ENCODE measurements around the gene ZNF664.

Gene ZNF664

DNA sequence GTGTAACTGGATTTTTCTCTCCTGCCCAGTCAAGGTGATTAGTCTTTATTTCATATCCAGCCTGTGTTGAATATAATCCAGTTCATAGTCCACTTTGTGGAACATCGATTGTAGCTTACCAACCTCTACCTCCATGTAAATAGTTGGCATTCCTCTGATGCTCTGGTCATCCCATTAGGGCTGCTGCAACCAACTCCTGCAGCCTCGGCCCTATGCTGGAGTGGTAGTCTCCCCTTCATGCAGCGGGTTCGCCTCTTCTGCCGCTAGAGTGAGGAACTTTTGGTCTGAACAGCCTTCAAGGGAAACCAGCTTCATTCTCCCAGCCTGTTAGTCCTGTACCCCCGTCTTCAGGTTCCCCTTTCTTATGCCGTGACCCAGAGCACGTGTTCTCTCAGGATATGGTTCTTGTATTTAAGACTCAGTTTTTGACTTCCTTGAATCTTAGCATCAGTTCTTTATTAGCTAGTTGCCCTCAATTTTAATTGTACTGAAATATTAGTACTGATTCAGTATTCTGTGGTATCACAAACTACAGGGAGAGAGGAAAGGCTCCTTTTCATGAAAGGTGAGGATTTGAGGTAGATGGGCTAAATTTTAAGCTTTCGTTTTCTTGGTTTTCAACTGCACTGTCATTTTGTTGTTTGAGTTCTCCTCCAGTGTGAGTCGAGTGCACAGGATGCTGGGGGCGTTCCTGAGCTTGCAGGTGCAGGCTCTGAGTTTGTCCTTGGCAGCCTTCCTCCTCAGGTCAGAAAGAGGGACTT lies 33.2 kb downstream of the ZNF664 start:
- peak; percentile 30 for DNase-seq (ENCODE audit: low read depth)
- H3K4me3 ChIP-seq (ENCODE audit: low read depth, low read length): no peak overlapping the region
- TF ChIP-seq, protein P1, sequence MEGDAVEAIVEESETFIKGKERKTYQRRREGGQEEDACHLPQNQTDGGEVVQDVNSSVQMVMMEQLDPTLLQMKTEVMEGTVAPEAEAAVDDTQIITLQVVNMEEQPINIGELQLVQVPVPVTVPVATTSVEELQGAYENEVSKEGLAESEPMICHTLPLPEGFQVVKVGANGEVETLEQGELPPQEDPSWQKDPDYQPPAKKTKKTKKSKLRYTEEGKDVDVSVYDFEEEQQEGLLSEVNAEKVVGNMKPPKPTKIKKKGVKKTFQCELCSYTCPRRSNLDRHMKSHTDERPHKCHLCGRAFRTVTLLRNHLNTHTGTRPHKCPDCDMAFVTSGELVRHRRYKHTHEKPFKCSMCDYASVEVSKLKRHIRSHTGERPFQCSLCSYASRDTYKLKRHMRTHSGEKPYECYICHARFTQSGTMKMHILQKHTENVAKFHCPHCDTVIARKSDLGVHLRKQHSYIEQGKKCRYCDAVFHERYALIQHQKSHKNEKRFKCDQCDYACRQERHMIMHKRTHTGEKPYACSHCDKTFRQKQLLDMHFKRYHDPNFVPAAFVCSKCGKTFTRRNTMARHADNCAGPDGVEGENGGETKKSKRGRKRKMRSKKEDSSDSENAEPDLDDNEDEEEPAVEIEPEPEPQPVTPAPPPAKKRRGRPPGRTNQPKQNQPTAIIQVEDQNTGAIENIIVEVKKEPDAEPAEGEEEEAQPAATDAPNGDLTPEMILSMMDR (IDR thresholded peaks at IDR 0.05; ENCODE audit: low read depth, low read length, missing control alignments): no peak

DNA sequence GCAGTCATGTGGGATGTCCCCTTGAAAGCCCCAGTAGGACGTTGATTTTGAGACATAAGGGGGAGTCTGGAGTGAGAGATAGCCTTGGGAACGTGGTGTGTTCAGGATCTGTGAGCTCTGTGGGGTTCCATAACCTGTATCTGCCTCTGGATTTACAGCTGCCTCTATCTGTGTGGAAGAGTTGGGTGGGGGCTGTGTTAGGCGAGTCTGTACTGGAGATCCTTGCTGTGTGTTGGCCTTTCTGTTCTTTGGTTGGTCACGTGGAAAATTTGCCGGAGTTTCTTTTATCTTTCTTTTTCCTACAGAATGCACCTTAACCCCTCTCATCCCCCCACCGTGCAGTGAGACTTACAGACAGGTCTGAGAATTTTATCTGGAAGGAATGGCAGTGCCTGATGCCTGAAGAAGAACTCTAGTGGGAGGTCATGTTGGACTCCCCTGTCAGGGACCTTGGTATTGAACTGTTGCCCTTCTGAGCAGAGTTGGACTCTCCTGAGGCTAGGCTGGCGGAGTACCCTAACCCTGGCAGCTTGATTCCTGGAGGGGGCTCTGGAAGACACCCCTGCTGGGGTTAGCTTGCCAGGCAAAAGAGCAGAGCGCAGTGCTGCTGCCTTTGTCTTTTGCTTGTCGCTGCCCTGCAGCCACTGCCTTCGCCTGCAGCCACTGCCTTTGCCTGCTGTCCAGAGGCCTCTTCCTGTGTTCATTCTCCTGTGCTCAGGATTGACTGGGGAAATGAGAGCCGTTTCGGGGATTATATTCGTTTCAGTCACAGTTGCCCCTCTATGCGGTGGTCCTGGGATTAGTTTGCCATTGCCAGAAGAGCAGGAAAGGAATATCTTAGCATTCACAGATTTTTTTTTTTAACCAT lies 34.1 kb downstream of the ZNF664 start:
- TF ChIP-seq, protein P1 (IDR thresholded peaks at IDR 0.05; ENCODE audit: low read depth, low read length, missing control alignments): no peak
- DNase-seq (ENCODE audit: low read depth): no peak
- H3K4me3 ChIP-seq (ENCODE audit: low read depth, low read length): no peak overlapping the region

DNA sequence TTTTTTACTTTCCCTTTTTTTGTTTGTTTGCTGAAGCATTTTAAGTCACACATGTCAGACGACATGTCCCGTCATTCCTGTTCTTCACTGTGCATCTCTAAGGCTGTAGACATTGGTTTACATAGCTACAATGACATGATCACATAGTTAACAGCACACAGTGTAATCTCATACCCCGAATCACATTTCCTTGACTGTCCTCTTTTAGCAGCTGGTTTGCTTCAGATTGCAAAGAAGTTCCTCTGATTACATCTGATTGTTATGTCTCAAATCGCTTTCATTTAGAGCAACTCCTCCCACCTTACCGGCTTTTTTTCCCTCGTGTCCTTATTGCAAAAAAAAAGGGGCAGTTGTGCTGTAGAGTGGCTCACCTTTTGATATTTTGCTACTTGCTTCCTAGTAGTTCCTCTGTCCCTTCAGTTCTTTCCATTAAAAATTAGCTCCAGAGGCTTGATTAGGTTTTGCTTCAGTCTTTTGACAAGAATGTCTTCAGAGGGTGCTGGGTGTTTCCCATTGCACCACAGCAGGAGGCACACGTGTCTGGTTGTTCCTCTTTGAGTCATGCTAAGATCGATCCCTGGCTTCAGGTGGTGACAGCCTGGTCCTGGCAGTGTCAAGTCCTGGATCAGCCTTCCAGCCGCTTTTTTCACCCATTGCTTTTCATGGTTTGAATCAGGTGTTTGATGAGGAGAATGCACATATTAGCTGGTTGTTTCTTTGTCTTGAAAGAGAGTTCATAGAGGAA lies 35.0 kb downstream of the ZNF664 start:
- TF ChIP-seq, protein P1 (IDR thresholded peaks at IDR 0.05; ENCODE audit: low read depth, low read length, missing control alignments): no peak
- no peak overlapping the region for H3K4me3 ChIP-seq (ENCODE audit: low read depth, low read length)
- no peak for DNase-seq (ENCODE audit: low read depth)

DNA sequence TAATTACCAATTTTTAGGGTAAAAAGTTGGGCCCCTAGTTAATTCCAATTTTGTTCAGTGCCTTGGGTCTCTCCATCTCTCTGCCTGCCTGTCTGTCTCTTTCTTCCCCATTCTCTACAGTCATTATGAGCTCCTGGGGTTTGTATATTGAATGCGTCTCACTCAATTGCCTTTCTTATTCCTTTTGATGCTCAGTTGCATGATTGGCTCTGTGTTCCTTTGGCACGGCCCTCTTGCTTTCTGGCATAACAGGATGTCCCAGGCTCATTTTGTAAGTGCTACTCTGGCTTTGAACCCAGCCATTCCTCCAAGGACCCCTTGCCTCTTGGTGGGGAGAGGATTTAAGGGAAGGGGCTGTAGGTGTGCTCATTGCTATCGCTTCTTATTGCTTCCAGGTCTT lies 35.6 kb downstream of the ZNF664 start:
- DNase-seq (ENCODE audit: low read depth): no peak
- H3K4me3 ChIP-seq (ENCODE audit: low read depth, low read length): no peak overlapping the region
- TF ChIP-seq, protein P1 (IDR thresholded peaks at IDR 0.05; ENCODE audit: low read depth, low read length, missing control alignments): no peak

DNA sequence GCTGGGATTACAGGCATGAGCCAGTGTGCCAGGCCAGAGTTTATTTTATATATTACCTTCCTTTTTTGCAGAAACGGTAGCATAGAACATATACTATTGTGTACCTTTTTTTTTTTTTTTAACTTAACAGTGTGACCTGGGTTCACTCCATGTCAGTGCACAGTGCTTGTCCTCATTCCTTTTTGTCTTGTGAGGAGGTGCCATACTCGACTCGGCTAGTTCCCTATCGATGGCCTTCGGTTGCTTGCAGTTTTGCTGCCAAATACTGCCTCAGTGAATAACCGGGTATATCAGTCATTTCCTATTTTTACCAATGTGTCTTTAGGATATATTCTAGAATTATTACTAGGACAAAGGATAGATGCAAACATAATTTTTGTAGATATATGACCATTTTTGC lies 36.8 kb downstream of the ZNF664 start:
- H3K4me3 ChIP-seq (ENCODE audit: low read depth, low read length): no peak overlapping the region
- DNase-seq (ENCODE audit: low read depth): no peak
- TF ChIP-seq, protein P1 (IDR thresholded peaks at IDR 0.05; ENCODE audit: low read depth, low read length, missing control alignments): no peak

DNA sequence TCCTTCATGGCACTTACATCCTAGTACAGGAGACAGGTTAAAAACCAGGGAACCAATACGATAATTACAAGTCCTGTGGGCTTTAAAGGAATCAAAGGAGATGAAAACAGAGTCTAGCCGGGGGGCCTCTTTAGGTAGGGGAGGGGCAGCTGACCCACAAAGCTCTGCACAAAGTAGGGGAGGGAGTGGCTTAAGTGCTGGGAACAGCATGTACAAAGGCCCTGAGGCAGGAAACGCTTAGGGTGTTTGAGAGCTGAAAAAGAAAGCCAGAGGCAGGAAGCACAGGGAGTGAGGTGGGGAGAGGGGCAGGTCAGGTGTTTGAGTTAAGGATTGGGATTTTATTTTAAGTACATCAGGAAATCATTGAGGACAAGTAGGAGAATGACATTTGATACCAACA lies 37.7 kb downstream of the ZNF664 start:
- H3K4me3 ChIP-seq (ENCODE audit: low read depth, low read length): no peak overlapping the region
- DNase-seq (ENCODE audit: low read depth): no peak
- TF ChIP-seq, protein P1 (IDR thresholded peaks at IDR 0.05; ENCODE audit: low read depth, low read length, missing control alignments): no peak
